WTC11 (cell line): ENCODE measurements around the gene NCKAP5. TPM values are rescaled to one million over a fixed set of nuclear protein-coding genes. Genes with fewer than 3 reads are reported as not detected.

Experiments
- ATAC-seq: fragments of 200-7000 bp; cut with Tn5 transposase; 2 replicates; pipeline ENCODE4 v1.10.0; 2021; ENCODE audit warnings: mild to moderate bottlenecking, moderate library complexity
- CTCF ChIA-PET: fragments of 300-600 bp; sonication (Branson Sonifier 250); formaldehyde crosslinking; loops from one replicate; lab custom pipeline; 2021; ENCODE audit warnings: antibody characterized with exemption; lab: Charles Lee
- POLR2A ChIA-PET: fragments of 350-600 bp; sonication (Branson Sonifier 250); formaldehyde crosslinking; loops from one replicate; lab custom pipeline; 2021; ENCODE audit warnings: antibody characterized with exemption; lab: Charles Lee
- DNase-seq: peaks from one replicate; pipeline ENCODE4 v3.0.0; 2021; ENCODE audit warnings: low spot score
- H3K27ac Mint-ChIP-seq: 2 replicates; pipeline ENCODE4 v1.8.0; 2021; ENCODE audit warnings: mixed read lengths
- H3K27me3 Mint-ChIP-seq: 2 replicates; pipeline ENCODE4 v1.8.0; 2021; ENCODE audit warnings: low read depth, mild to moderate bottlenecking, moderate library complexity, mixed read lengths
- H3K36me3 Mint-ChIP-seq: 2 replicates; pipeline ENCODE4 v1.8.0; 2021; ENCODE audit warnings: mixed read lengths
- H3K4me1 Mint-ChIP-seq: 2 replicates; pipeline ENCODE4 v1.8.0; 2022; ENCODE audit warnings: mixed read lengths
- H3K4me3 Mint-ChIP-seq: 2 replicates; pipeline ENCODE4 v1.8.0; 2021; ENCODE audit warnings: mild to moderate bottlenecking, moderate library complexity, mixed read lengths
- H3K9me3 Mint-ChIP-seq: 2 replicates; pipeline ENCODE4 v1.8.0; 2021; ENCODE audit warnings: mixed read lengths
- ESRRA ChIP-seq: sonication (generic); formaldehyde crosslinking; IDR thresholded peaks from 2 replicates; pipeline ENCODE4 v1.8.1; 2022; ENCODE audit warnings: mild to moderate bottlenecking, missing genetic modification reagents, borderline replicate concordance
- ETV6 ChIP-seq: sonication (generic); formaldehyde crosslinking; IDR thresholded peaks from 2 replicates; pipeline ENCODE4 v1.8.1; 2022; ENCODE audit warnings: mild to moderate bottlenecking, missing genetic modification reagents
- FOXK1 ChIP-seq: sonication (generic); formaldehyde crosslinking; IDR thresholded peaks from 2 replicates; pipeline ENCODE4 v1.8.0; 2022; ENCODE audit warnings: mild to moderate bottlenecking, moderate library complexity, missing genetic modification reagents
- FOXP1 ChIP-seq: sonication (generic); formaldehyde crosslinking; IDR thresholded peaks from 2 replicates; pipeline ENCODE4 v1.8.0; 2022; ENCODE audit warnings: missing genetic modification reagents, mild to moderate bottlenecking, moderate library complexity, borderline replicate concordance
- GABPB1 ChIP-seq: sonication (generic); formaldehyde crosslinking; IDR thresholded peaks from 2 replicates; pipeline ENCODE4 v1.8.1; 2023; ENCODE audit warnings: mild to moderate bottlenecking, missing genetic modification reagents
- HMGA2 ChIP-seq: fragments of 250-450 bp; sonication (Bioruptor Pico); IDR thresholded peaks from 2 replicates; pipeline ENCODE4 v1.4.0; 2021; ENCODE audit warnings: mild to moderate bottlenecking, moderate library complexity
- KAT7 ChIP-seq: sonication (generic); formaldehyde crosslinking; IDR thresholded peaks from 2 replicates; pipeline ENCODE4 v1.8.1; 2023; ENCODE audit warnings: missing genetic modification reagents, mild to moderate bottlenecking, borderline replicate concordance
- NFE2L1 ChIP-seq: sonication (generic); formaldehyde crosslinking; IDR thresholded peaks from 2 replicates; pipeline ENCODE4 v1.8.1; 2023; ENCODE audit warnings: missing genetic modification reagents
- NR1H2 ChIP-seq: sonication (generic); formaldehyde crosslinking; IDR thresholded peaks from 2 replicates; pipeline ENCODE4 v1.9.0; 2021; ENCODE audit warnings: mild to moderate bottlenecking, moderate library complexity, missing genetic modification reagents
- SOX15 ChIP-seq: fragments of 250-450 bp; sonication (Bioruptor Pico); IDR thresholded peaks from 2 replicates; pipeline ENCODE4 v1.9.0; 2021; ENCODE audit warnings: mild to moderate bottlenecking
- TEAD4 ChIP-seq: sonication (generic); formaldehyde crosslinking; IDR thresholded peaks from 2 replicates; pipeline ENCODE4 v1.8.0; 2022; ENCODE audit warnings: mild to moderate bottlenecking, missing genetic modification reagents
- TP53 ChIP-seq: sonication (generic); formaldehyde crosslinking; IDR thresholded peaks from 2 replicates; pipeline ENCODE4 v1.8.1; 2023; ENCODE audit warnings: mild to moderate bottlenecking, missing genetic modification reagents
- ZNF138 ChIP-seq: sonication (generic); formaldehyde crosslinking; conservative IDR thresholded peaks from 2 replicates; pipeline ENCODE4 v1.8.1; 2022; ENCODE audit warnings: mild to moderate bottlenecking, moderate library complexity, missing genetic modification reagents
- ZNF219 ChIP-seq: sonication (generic); formaldehyde crosslinking; IDR thresholded peaks from 2 replicates; pipeline ENCODE4 v1.8.0; 2023; ENCODE audit warnings: missing genetic modification reagents, mild to moderate bottlenecking, borderline replicate concordance
- ZNF232 ChIP-seq: sonication (generic); formaldehyde crosslinking; IDR thresholded peaks from 2 replicates; pipeline ENCODE4 v1.8.0; 2022; ENCODE audit warnings: mild to moderate bottlenecking, missing genetic modification reagents
- ZNF263 ChIP-seq: sonication (generic); formaldehyde crosslinking; IDR thresholded peaks from 2 replicates; pipeline ENCODE4 v1.8.1; 2022; ENCODE audit warnings: low read depth, mild to moderate bottlenecking, moderate library complexity, missing genetic modification reagents
- total RNA-seq: library from RNA; stranded (reverse); gene quantifications from 3 replicates; pipeline ENCODE4 v1.2.3, GENCODE V29; 2021
- TF ChIP-seq, protein P1 (sequence below): sonication (generic); formaldehyde crosslinking; IDR thresholded peaks from 2 replicates; pipeline ENCODE4 v1.8.0; 2022; ENCODE audit warnings: mild to moderate bottlenecking, missing genetic modification reagents
- TF ChIP-seq, protein P2 (sequence below): sonication (generic); formaldehyde crosslinking; IDR thresholded peaks from 2 replicates; pipeline ENCODE4 v1.8.0; 2023; ENCODE audit warnings: missing genetic modification reagents
- TF ChIP-seq, protein P3 (sequence below): sonication (generic); formaldehyde crosslinking; conservative IDR thresholded peaks from 2 replicates; pipeline ENCODE4 v1.8.1; 2023; ENCODE audit warnings: mild to moderate bottlenecking, low read depth, missing genetic modification reagents, moderate library complexity
- TF ChIP-seq, protein P4 (sequence below): sonication (generic); formaldehyde crosslinking; IDR thresholded peaks from 2 replicates; pipeline ENCODE4 v1.8.1; 2023; ENCODE audit warnings: mild to moderate bottlenecking, missing genetic modification reagents, moderate library complexity
- TF ChIP-seq, protein P5 (sequence below): sonication (generic); formaldehyde crosslinking; IDR thresholded peaks from 2 replicates; pipeline ENCODE4 v1.8.1; 2022; ENCODE audit warnings: mild to moderate bottlenecking, moderate library complexity, missing genetic modification reagents
- TF ChIP-seq, protein P6 (sequence below): sonication (generic); formaldehyde crosslinking; IDR thresholded peaks from 2 replicates; pipeline ENCODE4 v1.8.1; 2022; ENCODE audit warnings: low read depth, mild to moderate bottlenecking, moderate library complexity, missing genetic modification reagents, borderline replicate concordance
- TF ChIP-seq, protein P7 (sequence below): fragments of 250-450 bp; sonication (Bioruptor Pico); IDR thresholded peaks from 2 replicates; pipeline ENCODE4 v2.1.2; 2022; ENCODE audit warnings: mild to moderate bottlenecking, moderate library complexity

The NCKAP5 gene
- total RNA-seq, 1 experiment from 2014 or later, result 0.55 TPM

DNA sequence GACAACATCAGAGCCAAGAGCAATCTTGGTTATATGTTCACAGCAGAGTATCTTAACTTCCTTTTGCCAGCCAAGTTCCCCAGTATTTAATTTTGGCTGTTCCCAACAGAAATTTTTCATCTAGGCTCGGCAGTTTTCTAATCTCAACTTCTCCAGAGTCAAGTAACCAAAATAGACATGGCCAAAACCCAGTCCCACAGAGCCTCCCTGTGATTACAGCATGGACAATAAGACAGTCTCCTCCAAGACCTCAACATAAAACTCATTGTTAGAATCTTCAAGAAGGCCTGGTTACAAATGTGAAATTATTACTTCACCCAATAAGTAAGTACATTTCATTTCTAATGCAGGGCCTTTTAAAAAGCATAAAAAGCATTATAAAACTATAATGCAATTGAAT, 445.7 kb downstream of the NCKAP5 start:
- ChIA-PET POLR2A (no interaction called here), CTCF (no interaction called here)
- Mint-ChIP-seq H3K36me3 (no peaks in the 10 kb centered on the region), H3K4me1 (no peaks in the 10 kb centered on the region), H3K9me3 (no peaks in the 10 kb centered on the region), H3K27ac (no peak overlapping the region), H3K4me3 (no peak overlapping the region), H3K27me3 (no peaks in the 10 kb centered on the region)
- ATAC-seq (no peak), DNase-seq (no peak)
- no peak for TF ChIP-seq NFE2L1 (CRISPR knock-in tag)
- no peak for TF ChIP-seq KAT7 (CRISPR knock-in tag)
- no peak for TF ChIP-seq ETV6 (CRISPR knock-in tag)
- TF ChIP-seq GABPB1 (CRISPR knock-in tag), result no peak
- TF ChIP-seq, protein P1, sequence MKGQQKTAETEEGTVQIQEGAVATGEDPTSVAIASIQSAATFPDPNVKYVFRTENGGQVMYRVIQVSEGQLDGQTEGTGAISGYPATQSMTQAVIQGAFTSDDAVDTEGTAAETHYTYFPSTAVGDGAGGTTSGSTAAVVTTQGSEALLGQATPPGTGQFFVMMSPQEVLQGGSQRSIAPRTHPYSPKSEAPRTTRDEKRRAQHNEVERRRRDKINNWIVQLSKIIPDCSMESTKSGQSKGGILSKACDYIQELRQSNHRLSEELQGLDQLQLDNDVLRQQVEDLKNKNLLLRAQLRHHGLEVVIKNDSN, result no peak
- TF ChIP-seq ZNF138, result no peak
- TF ChIP-seq ESRRA, result no peak
- no peak for TF ChIP-seq ZNF232
- no peak for TF ChIP-seq HMGA2 (CRISPR knock-in tag)
- TF ChIP-seq, protein P2, sequence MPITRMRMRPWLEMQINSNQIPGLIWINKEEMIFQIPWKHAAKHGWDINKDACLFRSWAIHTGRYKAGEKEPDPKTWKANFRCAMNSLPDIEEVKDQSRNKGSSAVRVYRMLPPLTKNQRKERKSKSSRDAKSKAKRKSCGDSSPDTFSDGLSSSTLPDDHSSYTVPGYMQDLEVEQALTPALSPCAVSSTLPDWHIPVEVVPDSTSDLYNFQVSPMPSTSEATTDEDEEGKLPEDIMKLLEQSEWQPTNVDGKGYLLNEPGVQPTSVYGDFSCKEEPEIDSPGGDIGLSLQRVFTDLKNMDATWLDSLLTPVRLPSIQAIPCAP, result no peak
- TF ChIP-seq, protein P3, sequence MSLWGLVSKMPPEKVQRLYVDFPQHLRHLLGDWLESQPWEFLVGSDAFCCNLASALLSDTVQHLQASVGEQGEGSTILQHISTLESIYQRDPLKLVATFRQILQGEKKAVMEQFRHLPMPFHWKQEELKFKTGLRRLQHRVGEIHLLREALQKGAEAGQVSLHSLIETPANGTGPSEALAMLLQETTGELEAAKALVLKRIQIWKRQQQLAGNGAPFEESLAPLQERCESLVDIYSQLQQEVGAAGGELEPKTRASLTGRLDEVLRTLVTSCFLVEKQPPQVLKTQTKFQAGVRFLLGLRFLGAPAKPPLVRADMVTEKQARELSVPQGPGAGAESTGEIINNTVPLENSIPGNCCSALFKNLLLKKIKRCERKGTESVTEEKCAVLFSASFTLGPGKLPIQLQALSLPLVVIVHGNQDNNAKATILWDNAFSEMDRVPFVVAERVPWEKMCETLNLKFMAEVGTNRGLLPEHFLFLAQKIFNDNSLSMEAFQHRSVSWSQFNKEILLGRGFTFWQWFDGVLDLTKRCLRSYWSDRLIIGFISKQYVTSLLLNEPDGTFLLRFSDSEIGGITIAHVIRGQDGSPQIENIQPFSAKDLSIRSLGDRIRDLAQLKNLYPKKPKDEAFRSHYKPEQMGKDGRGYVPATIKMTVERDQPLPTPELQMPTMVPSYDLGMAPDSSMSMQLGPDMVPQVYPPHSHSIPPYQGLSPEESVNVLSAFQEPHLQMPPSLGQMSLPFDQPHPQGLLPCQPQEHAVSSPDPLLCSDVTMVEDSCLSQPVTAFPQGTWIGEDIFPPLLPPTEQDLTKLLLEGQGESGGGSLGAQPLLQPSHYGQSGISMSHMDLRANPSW (CRISPR knock-in tag), result no peak
- TF ChIP-seq ZNF219, result no peak
- no peak for TF ChIP-seq TEAD4 (CRISPR knock-in tag)
- TF ChIP-seq, protein P4, sequence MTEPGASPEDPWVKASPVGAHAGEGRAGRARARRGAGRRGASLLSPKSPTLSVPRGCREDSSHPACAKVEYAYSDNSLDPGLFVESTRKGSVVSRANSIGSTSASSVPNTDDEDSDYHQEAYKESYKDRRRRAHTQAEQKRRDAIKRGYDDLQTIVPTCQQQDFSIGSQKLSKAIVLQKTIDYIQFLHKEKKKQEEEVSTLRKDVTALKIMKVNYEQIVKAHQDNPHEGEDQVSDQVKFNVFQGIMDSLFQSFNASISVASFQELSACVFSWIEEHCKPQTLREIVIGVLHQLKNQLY, result no peak
- TF ChIP-seq NR1H2 (CRISPR knock-in tag), result no peak
- no peak for TF ChIP-seq TP53 (CRISPR knock-in tag)

DNA sequence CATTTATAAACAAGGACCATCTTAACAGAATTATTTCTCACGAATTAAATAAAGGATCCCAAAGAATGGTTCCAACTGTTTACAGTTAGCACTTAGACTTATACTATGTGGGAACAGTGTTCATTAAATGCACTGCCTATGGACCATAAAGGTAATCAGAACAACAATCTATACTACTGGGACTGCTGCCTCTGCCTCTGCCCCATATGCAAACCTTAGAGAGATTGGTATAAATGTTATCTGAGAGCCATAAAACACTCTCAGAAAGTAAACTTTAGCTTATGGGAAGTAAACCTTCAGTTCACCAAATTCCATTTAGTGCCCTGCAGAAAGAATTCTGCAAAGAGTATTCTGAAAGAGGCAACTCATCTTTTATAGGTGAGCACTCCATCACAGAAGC, 448.0 kb downstream of the NCKAP5 start:
- H3K4me1 Mint-ChIP-seq, result no peaks in the 10 kb centered on the region
- CTCF ChIA-PET, result no interaction called here
- DNase-seq, result no peak
- POLR2A ChIA-PET, result no interaction called here
- no peaks in the 10 kb centered on the region for H3K9me3 Mint-ChIP-seq
- H3K4me3 Mint-ChIP-seq, result no peak overlapping the region
- TF ChIP-seq, protein P4, result no peak
- TF ChIP-seq, protein P5, sequence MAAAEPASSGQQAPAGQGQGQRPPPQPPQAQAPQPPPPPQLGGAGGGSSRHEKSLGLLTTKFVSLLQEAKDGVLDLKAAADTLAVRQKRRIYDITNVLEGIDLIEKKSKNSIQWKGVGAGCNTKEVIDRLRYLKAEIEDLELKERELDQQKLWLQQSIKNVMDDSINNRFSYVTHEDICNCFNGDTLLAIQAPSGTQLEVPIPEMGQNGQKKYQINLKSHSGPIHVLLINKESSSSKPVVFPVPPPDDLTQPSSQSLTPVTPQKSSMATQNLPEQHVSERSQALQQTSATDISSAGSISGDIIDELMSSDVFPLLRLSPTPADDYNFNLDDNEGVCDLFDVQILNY (CRISPR knock-in tag), result no peak
- TF ChIP-seq SOX15 (CRISPR knock-in tag) (no peak), GABPB1 (CRISPR knock-in tag) (no peak), ZNF263 (CRISPR knock-in tag) (no peak), FOXP1 (CRISPR knock-in tag) (no peak), FOXK1 (CRISPR knock-in tag) (no peak)
- TF ChIP-seq, protein P6, sequence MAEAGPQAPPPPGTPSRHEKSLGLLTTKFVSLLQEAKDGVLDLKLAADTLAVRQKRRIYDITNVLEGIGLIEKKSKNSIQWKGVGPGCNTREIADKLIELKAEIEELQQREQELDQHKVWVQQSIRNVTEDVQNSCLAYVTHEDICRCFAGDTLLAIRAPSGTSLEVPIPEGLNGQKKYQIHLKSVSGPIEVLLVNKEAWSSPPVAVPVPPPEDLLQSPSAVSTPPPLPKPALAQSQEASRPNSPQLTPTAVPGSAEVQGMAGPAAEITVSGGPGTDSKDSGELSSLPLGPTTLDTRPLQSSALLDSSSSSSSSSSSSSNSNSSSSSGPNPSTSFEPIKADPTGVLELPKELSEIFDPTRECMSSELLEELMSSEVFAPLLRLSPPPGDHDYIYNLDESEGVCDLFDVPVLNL, result no peak
- TF ChIP-seq, protein P7, sequence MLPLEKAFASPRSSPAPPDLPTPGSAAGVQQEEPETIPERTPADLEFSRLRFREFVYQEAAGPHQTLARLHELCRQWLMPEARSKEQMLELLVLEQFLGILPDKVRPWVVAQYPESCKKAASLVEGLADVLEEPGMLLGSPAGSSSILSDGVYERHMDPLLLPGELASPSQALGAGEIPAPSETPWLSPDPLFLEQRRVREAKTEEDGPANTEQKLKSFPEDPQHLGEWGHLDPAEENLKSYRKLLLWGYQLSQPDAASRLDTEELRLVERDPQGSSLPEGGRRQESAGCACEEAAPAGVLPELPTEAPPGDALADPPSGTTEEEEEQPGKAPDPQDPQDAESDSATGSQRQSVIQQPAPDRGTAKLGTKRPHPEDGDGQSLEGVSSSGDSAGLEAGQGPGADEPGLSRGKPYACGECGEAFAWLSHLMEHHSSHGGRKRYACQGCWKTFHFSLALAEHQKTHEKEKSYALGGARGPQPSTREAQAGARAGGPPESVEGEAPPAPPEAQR (CRISPR knock-in tag), result no peak
- no peak overlapping the region for H3K27ac Mint-ChIP-seq
- no peaks in the 10 kb centered on the region for H3K27me3 Mint-ChIP-seq
- no peak for ATAC-seq
- H3K36me3 Mint-ChIP-seq, result no peaks in the 10 kb centered on the region
